COLO829 (cell line): ENCODE measurements around the gene TEX29.

ENCODE experiments used
- DNase-seq: peaks from one replicate; pipeline ENCODE4 v3.0.0; 2012; ENCODE audit warnings: low spot score

TEX29 gene

DNA sequence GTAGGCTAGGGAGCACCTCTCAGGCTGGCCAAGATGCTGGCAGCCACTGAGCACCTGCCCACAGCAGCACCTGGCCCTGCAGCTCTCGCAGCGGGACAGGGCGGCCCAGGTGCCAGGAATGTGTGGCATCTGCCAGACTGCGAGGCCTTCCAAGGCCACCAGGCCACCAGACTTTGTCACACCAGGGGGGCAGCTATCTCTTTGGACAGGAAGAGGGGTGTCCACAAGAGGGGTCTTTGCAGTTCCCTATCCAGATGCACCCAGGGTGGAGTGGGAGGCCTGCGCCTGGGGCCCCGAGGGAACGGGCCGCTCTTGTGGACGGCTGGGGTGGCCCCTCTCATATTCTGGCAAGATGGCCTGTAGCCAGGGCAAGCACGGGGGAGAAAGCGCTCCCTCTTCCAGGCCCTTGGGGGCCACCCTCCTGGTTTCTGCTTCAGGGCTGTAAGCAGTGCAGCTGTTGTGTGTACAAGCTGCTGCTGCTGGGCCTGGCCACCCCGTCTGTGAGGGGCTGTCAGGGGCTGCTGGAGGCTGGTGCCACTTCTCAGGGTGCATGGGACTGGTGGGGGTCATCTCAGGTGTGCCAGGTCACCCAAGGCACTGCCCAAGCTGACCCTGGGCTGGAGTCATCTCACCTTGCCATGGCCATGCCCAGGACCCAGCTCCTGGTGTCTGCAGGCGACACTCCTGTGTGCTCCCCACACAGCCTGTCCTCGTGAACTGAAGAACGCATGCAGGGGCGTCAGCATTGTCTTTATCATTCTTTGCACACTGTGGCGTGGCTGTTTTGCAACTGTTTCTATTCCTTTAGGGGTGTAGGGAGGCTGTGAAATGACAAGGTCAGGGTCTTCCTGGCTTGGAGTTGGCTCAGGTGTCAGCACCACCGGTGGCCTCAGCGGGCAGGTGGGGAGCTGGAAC is 1.8 kb downstream of the TEX29 start:
- no peak for DNase-seq

DNA sequence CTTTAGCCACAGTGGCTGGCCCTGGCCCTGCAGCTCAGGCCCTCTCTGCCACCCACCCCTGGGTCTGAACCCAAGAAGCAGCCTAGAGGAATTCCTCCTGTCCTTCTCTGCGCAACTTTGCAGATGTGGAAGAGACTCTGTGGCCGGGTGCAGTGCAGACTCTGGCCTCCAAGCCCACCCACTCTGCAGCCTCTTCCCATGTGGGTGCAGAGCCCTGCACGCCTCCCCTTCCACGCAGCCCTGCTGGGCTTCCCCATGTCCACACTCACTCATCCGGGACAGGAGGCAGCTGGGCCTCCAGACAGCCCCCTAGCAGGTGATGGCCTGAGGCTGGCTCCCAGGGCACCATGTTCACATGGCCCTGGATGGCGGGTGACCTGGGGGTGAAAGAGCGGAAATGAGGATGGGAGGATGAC is 2.5 kb downstream of the TEX29 start:
- DNase-seq: no peak

DNA sequence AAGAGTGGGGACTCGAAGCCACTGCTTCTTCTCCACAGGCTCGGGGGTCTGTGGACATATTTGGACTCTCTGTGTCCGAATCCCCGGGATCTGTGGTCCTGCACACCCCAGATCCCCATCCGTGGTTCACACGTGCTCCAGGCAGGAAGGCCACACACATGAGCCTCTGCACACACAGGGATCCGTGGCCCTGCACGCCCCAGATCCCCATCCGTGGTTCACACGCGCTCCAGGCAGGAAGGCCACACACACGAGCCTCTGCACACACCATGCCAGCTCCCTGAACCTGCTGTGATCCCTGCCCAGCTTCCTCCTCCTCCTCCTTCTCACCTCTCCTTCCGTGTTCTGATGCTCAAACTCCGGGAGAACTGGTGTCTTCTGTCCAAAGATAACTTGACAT is 3.1 kb downstream of the TEX29 start:
- DNase-seq: no peak

DNA sequence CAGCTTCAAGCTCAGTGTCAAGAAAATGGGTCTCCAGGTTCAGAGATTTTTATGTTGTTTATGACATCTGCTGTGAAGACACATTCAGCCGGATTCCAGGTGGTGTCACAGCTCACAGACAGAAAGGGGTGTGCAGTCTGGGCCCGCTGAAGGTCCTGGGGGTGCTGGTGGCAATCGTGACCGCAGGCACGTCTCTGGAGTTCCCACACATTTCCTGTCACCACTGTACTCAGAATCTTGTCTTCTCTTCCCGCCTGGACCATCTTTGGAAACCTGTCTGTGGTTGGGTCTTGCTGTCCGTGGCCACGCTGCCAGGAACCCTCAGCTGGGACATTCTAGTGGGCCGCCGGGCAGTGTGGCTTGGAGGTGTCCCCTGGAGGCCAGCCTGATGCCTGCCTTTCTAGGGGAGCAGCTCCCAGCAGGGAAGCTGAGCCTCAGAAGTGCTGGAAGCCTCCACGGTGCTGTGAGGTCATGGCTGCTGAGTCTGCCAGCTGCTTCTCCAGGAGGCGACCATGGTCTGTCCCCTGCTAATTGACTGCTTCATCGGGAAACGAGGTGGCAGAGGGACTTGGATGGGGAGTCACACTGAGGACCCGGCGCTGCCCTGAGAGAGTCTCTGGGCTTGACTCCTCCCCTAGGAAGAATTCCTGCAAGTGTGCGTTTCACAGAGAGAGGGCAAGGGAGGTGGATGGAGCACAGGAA is 3.7 kb downstream of the TEX29 start:
- DNase-seq: no peak

DNA sequence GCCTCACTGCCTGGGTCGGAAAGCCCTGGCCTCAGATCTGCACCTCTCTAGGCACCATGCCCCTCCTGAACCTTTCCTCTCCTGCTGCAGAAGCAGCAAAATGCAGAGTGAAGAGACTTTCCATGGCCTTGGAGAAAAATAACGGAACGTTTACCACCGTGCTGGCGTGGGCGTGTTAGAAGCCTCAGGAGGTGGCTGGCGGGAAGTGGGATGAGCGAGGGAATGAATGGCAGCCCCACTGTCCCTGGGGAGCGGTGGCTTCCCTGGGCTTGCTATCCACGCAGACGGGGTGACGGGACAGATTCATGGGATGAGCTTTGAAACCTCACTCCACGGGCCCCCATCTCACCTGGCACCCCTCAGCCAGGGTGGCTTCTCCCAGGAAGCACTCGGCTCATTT is 4.3 kb downstream of the TEX29 start:
- DNase-seq: no peak

DNA sequence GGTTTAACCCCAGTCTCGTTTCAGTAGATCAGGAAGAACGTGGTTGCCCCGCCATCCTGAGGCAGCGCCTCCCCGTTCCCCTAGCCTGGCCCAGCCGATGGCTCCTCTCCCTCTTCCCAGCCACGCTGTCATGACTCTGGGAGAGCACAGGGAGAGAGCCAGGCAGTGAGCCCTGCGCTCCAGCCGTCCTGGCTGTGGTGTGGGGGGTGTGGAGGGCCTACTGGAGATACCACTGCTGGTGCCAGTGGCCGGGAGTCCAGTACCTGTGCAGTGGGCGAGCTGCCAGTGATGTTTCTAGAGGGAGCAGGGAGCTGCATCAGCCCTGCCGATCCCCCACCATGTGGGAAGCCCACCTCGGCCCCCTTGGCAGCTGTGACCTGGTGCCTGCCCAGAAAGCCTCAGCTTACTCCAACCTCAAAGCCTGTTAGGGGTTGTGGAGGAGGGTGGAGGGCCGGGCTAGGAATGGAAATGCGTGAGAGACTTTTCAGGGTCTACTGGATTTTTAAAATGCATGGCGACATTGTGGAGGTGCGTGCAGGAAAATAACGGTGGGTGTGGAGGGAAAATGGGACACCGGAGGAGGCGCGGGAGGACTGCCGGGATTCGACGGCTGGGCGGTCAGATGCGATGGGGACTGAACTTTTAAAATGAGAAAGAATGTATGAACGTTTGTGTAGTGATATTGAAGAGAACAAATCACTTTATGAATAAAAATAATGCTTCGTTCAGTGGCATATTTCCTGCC is 4.9 kb downstream of the TEX29 start:
- no peak for DNase-seq

DNA sequence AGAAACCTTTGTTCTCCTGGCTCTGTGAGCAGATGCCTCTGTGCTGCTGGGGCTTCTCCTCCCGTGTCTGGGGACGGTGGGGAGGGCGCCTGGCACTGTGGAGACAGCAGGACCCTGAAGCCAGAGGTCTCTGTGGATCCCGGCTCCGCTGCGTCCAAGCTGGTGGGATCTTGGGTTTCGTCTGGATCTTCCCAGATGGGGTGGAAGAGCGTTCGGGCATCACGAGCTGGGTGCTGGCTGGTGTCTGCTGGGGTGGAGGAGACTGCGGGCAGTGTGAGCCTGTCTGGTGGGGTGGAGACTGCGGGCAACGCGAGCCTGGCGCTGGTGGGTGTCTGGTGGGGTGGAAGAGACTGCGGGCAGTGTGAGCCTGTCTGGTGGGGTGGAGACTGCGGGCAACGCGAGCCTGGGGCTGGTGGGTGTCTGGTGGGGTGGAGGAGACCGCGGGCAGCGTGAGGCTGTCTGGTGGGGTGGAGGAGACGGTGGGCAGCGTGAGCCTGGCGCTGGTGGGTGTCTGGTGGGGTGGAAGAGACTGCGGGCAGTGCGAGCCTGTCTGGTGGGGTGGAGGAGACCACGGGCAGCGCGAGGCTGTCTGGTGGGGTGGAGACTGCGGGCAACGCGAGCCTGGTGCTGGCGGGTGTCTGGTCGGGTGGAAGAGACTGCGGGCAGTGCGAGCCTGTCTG is 5.6 kb downstream of the TEX29 start:
- no peak for DNase-seq

DNA sequence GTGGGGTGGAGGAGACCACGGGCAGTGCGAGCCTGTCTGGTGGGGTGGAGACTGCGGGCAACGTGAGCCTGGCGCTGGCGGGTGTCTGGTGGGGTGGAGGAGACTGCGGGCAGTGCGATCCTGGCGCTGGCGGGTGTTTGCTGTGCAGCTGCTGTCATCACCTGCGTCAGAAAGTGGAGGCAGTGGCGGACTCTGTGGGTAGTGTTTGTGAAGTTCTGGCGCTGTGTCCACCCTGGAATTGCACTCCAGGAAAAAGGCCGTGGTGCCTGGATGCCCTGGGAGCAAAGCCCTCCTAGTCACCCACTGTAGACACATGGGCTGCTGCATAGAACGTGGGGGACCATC is 6.2 kb downstream of the TEX29 start:
- DNase-seq: no peak

DNA sequence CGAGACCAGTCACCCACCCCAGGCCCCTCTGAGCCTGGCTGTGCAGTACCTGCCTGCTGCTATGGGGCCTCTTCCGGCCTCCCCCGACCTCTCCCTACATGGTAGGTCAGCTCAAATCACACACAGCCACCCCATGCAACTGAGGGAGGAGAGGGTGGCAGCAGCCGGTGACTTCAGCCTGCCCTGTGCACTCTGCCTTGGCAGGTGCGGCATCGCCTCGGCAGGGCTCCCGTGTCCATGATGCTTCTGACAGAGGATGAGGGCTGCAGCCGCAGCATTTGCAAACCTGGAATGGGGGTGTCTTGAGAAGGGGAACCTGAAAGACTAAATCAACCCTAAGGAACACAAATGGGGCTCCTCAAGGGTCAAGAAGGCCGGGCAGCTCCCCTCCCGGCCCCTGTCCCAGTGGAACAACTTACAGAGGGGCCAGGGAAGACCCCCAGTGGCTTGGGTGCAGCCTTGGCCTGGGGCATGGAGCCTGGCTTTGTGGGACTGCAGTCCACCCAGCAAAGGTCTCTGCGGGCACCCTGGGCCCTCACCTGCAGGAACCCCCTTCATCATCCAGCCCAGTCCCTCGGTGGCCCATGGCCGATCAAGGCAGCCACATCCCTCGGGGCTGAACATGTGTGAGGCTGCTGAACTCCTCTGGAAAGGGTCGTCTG is 6.7 kb downstream of the TEX29 start:
- DNase-seq: no peak

DNA sequence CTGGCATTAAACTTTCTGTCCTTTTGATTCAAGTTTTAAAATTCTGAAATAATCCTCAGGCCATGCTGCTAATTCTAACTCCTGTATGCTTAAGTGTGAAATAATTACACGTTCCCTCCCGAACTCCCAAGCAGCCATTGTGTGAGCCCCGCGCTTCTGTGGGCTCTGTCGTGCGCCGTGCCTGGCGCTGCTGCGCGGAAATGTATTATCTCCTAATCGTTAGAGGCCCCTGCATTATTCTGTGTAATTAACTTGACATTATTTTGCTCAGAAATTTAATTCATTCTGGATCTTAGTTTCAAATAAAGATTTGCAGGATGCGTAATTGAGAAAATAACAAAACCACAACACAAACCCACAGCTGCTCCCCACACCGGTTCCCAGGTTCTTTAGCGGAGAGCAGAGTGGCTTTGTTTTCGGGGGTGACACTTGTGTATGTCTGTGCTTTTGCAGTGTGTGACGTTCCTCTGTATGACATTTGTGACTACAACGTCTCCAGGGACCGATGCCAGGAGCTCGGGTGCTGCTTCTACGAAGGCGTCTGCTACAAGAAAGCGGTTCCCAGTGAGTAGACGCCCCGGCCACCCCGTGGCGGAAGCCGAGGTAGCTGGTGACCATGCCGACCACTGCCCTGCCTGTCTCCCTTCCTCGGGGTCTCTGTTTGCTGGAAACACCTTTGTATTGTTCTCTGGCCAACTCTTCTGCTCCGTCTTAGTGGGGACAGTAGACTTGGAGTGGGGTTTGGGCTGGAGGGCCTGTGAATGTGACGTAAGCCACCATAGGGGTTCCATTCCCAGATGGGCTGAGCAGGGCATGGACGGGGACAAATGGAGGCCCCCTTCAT is 7.5 kb downstream of the TEX29 start:
- no peak for DNase-seq

DNA sequence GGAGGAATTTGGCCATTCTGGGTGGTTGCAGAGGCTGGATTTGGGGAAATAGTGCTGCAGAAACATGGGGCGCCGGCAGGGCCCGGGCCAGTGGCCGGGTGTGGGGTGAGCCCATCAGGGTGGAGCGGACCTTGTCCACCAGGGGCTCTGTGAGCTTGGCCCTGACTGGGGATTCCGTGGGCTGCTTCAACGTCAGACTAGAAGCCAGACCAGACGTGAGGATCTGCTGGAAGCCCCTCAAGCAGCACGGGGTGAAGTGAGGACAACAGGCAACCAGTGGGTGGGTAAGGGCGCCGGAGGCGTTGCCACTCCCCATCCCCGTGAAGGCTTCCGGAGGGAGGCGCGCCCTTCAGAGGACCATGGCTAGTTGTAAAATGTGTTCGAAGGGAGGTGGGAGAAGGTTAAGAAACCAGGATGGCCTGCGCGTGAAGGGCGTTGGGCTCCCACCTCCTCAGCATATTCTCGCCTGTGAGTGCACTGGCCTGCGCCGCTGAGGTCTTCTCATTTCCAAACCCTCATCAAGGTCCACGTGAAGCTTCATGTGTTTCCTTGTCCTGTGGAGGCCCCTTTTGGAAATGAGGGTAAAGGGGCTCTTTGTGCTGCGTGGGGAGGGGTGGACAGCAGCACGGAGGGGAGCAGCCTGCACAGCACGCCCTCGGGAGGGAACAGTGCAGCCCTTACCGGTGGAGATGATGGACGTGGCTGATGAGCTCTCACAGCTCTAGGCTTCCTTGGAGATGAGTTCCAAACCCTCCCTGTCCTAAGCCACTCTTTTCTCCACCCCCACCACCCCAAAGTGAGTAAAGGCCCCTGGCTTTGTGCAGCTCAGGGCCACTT is 8.3 kb downstream of the TEX29 start:
- DNase-seq: no peak

DNA sequence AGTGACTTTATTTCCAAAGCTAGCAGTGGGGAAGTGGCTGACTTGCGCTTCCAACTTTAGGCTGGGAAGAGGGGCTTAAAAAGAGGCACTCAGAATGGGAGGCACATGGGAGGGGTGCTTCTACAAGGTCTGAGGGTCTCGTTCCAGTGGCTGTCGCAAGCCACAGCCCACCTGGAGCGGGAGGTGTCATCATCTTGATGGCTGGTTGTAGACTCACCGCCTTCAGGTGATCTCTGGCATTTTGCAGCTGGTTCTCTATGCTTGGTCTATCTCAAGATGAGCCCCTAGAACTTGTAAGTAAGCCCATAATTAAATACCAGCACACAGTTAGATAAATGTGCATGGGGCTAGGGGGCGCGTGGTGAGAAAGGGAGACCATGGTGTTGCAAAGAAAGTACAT is 9.2 kb downstream of the TEX29 start:
- no peak for DNase-seq

DNA sequence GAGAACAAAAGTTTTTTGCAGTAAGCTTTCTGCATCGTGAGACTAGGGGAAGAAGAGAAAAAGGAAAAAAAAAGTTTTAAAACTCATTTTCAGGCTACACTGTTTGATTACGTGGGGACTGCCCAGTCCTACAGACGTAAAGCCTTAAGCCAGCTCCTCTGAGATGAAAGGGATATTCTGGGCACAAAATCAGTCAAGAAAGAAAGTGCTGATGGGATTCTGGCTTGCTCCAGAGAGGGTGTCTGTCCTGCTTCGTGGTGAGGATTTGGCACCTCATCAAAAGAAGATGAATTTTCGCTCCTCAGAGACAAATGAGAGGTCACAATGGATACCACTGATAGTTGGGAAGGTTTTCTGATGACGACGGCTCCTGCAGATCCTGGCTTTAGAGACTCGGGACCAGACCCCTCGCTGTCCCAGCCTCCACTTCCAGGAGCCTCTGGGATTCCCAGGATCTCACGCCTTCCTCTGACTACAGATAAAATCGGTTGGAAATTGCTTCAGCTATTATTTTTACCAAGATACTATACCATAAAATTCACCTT is 9.7 kb downstream of the TEX29 start:
- DNase-seq: no peak

DNA sequence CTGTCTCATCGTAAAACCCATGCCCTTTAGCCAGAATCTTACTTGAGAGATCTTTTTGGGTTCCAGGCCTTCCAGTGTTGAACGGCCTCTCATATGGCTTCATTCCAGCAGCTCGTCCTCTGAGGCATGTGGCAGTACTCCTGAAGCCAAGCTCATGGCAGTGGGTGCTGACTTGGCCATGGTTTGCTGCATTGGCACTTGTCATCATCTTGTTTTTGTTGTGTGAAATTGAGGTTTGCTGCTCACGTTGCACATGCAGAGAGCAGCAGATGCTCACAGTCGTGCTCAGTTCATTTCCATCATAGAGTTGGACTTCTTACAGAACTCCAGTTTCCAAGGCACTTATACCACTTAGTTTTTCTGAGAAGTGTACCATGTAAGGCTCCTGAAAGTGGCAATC is 14.9 kb downstream of the TEX29 start:
- DNase-seq: no peak

DNA sequence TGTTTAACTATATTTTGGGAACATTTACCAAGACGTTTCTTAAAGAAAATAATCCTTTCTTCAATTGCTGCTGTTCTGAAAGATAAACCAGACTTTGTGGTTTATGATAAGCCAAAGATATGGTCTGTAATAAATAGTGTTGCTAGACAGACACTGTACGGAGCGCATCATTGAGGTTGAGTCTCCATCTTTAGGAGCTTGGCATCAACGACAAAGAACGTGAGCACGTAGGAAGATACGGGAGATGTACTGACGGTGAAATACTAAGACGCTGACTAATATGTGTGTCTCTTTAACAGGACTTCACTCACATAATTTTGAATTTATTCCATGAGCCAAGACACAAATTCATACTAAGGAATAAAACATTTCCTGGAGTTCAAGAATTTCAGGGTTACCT is 16.2 kb downstream of the TEX29 start:
- DNase-seq: no peak

DNA sequence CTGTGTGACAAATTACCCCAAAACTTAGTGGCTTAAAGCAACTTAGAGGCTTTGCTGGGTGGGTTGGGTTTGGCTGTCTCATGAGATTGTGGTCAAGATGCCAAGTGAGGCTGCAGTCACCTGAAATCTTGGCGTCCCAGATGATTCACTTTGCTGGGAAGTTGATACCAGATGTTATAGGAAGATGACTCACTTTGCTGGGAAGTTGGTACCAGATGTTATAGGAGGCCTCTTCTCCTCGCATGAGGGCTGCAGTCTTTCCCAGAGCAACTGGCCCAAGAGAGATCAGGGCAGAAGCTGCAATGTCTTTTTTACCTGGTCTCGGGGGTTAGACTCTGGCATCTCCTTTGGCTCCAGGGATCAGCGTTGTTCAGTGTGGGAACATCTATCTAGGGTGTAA is 16.8 kb downstream of the TEX29 start:
- DNase-seq: no peak

DNA sequence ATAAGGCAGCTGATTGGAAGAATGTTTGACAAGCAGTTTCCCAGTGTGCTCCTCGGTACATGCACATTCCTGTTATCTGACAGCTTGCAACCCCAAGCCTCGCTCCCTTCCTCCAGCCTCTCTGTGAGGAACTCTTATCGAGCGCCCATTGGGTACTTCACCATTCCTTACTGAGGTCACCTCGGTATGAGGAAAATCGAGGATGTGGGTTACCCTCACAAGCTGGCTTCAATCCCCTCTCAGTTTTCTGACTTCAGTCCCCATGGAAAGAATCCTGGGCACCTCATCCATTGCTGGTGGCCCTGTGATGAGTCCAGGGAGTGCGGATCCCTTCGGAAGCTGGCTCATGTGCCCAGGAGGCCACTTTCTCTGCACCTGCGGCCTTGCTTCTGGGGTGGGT is 17.3 kb downstream of the TEX29 start:
- no peak for DNase-seq

DNA sequence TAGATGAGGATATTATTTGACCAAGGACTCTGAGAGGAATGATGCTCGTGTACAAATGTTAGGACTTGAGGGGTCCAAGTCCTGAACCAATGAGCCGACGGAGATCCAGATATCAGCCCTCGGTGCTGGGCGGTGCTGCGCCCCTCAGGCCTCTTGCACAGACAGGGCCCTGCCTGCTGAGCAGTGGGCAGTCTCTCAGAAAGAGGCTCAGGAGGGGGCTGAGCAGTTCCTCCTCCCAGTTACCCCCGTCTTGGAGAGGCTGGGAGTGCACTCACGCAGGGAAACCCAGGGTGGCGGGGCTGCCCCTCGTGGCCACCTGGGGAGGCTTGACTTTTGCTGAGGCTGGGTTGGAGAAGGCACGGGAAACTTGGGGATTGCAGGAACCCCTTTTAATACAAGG is 18.4 kb downstream of the TEX29 start:
- no peak for DNase-seq

DNA sequence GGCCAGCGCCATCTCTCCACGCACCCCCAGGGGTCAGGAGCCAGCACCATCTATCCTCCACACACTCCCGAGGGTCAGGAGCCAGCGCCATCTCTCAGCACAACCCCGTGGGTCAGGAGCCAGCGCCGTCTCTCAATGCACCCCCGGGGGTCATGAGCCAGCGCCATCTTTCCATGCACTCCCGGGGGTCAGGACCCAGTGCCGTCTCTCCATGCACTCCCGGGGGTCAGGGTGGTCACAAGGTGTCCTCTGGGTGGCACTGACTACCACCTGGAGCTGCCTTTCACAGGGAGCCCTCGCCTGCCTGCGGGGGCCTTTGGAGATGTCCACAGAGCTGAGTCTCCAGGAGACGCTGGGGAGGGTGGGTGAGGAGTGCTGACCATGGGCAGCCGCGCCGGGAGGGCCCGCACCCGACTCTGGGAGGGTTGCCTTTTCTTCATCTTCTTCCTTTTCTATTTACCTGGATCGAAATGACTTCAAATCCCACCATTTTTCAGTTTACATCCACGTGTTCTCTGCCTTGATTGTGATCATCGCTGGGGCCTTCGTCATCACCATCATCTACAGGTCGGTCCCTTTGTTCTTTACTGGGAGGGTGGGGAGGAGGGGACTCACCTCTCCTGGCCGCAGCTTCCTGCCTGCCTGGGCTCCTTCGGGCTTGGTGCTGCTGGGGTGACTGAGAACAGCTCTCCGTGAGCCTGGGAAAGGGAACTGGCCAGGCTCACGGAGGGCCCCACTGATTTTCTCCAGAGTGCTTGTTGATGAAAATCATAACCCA is 19.1 kb downstream of the TEX29 start:
- DNase-seq: no peak
